GM19035 (cell line): ENCODE results near the gene NRF1.
"Not testable (repeated sequence)": the region's sequence is repeated elsewhere in the genome, so short reads cannot be mapped to it uniquely, and the experiment has no call there.

Source experiments
- ATAC-seq: cut with Tn5 transposase; IDR thresholded peaks from one replicate; pipeline ENCODE4 v1.9.1; 2021; ENCODE audit not compliant: unreplicated experiment

Gene NRF1

GRCh38 chr7:129646369-129647021, 35.0 kb downstream of the NRF1 start:
- ATAC-seq: no peak

GRCh38 chr7:129649128-129649690, 37.7 kb downstream of the NRF1 start:
- ATAC-seq: no peak

GRCh38 chr7:129650056-129650758, 38.7 kb downstream of the NRF1 start:
- no peak for ATAC-seq

GRCh38 chr7:129652914-129653313, 41.4 kb downstream of the NRF1 start:
- ATAC-seq: no peak

DNA sequence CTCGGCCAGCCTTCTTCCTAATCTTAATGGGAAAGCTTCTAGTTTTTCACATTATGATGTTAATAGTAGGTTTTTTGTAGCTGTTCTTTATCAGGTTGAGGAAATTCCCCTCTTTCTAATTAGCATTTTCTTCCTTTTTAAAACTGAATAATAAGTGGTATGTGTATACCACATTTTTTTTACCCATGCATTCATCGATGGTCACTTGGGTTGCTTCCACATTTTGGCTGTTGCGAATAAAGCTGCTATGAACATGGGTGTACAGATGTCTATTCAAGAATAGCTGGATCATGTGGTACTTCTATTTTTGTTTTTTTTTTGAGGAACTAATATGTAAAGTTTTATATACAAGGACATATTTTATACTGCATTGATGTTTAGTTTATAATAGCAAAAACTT, 44.3 kb downstream of the NRF1 start:
- no peak for ATAC-seq

- ATAC-seq: no peak
Observed at GRCh38 chr7:129657363-129657762, 45.8 kb downstream of the NRF1 start.

DNA sequence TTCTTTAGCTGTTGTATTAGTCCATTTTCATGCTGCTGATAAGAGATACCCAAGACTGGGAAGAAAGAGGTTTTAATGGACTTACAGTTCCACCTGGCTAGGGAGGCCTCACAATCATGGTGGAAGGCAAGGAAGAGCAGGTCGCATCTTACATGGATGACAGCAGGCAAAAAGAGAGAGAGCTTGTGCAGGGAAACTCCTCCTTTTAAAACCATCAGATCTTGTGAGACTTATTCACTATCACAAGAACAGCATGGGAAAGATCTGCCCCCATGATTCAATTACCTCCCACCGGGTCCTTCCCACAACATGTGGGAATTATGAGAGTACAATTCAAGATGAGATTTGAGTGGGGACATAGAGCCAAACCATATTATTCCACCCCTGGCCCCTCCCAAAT, 48.4 kb downstream of the NRF1 start:
- ATAC-seq: not testable (repeated sequence)

DNA sequence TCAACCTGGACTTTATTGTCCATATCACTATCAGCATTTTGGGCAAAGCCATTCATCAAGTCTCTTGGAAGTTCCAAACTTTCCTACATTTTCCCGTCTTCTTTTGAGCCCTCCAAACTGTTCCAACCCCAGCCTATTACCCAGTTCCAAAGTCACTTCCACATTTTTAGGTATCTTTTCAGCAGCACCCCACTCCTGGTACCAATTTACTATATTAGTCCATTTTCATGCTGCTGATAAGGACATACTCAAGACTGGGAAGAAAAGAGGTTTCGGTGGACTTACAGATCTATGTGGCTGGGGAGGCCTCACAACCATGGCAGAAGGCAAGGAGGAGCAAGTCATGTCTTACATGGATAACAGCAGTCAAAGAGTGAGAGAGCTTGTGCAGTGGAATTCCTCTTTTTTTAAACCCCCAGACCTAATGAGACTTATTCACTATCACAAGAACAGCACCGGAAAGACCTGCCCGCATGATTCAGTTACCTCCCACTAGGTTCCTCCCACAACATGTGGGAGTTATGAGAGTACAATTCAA, 50.2 kb downstream of the NRF1 start:
- no peak for ATAC-seq

GRCh38 chr7:129663240-129663639, 51.7 kb downstream of the NRF1 start:
- ATAC-seq: not testable (repeated sequence)

DNA sequence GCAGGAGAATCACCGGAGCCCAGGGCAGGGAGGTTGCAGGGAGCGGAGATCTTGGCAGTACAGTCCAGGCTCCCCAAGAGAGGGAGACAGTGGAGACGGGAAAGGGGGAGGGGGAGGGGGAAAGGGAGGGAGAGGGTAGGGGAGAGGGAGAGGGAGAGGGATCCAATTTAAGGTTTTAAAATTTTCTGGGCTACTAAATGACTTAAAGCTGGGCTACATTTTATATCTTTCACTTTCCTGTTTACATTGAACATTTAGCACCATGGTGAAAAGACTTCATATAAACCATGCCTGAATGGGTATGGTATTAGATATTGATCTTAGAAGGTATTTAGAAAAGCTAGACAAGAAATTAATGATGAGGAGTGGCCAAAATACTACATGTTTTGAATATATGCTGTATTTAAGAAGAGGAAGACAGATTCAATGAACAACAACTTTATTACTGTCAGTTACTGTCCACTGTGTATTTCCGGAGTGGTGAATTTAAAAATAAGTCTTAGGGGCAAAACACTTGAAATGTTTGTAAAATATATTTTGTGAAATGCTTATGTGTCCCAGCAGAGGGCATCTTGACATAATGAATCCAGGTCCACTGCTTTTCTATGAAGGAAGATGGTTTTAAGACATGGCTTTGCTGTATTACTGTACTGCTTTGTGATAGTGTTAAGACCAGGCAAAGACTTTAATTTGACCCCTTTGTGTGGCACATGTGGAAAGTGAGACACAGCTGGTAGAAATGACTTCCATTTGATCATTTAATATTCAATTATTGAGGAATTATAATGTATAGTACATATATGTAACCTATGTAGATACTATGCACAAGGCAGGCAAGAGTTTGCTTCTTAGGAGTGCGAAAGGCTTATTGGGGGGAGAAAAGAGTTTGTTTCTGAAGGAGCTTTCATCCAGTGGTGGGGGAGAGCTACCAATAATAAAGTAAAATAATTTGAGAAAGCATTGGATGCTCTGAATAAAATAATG, 52.8 kb downstream of the NRF1 start:
- no peak for ATAC-seq

- no peak for ATAC-seq
Observed at GRCh38 chr7:129665013-129665401, 53.5 kb downstream of the NRF1 start.

DNA sequence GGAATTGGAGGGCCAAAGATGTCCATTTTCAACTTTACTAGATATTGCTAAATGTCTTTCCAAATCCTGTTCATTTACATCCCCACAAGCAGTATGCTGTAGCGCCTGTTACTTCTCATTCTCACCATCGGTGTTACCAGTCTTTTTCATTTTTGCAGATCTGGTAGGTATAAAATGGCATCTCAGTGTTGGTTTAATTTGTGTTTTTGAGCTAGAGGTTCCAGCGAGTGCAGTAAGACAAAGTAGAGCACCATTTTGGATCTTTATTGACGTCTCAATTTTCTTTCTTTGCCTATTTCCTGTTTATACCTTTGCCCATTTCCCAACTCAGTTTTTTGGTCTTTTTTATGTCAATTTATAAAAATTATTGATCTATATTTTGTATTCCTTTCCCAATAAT, 55.6 kb downstream of the NRF1 start:
- ATAC-seq: no peak

DNA sequence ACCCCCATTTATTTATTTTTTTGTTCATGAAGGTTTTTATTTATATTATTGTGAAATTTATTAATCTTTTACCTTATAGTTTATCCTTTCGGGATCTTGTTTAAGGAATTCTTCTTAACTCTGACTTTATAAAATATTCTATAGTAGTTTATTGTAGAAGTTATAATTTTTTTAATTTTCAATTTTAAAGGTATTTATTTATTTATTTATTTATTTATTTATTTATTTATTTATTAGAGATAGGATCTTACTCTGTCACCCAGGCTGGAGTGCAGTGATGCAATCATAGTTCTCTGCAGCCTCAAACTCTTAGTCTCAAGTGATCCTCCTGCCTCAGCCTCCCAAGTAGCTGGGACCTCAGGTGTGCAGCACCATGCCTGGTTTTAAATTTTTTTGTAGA, 56.0 kb downstream of the NRF1 start:
- ATAC-seq: no peak

DNA sequence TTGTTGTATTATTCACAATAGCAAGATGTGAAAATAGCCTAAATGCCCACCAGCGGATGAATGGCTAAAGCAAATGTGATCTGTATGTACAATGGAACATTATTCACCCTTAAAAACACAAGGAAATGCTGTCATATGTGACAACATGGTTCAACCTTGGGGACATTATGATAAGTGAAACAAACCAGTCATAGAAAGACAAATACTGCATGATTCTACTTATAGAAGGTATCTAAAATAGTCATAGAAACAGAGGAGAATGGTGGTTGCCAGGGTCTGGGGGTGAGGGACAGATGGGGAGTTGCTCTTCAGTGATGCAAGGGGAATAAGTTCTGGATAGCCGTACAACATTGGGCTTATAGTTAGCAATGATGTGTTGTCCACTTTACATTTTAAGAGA, 58.4 kb downstream of the NRF1 start:
- no peak for ATAC-seq

GRCh38 chr7:129670656-129671055, 59.1 kb downstream of the NRF1 start:
- no peak for ATAC-seq

- no peak for ATAC-seq
Observed at GRCh38 chr7:129671266-129671665, 59.7 kb downstream of the NRF1 start.

DNA sequence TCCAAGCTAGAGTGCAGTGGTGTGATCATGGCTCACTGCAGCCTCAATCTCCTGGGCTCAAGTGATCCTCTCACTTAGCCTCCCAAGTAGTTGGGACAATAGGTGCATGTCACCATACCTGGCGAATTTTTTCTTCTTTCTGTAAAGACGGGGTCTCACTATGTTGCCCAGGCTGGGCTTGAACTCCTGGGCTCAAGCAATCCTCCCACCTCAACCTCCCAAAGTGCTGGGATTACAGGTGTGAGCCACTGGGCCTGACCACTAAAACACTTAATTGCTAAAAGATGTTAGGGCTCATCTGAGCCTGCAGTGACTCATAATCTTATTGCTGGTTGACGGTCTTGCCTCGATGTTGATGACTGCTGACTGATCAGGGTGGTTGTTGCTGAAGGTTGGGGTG, 63.0 kb downstream of the NRF1 start:
- not testable (repeated sequence) for ATAC-seq

DNA sequence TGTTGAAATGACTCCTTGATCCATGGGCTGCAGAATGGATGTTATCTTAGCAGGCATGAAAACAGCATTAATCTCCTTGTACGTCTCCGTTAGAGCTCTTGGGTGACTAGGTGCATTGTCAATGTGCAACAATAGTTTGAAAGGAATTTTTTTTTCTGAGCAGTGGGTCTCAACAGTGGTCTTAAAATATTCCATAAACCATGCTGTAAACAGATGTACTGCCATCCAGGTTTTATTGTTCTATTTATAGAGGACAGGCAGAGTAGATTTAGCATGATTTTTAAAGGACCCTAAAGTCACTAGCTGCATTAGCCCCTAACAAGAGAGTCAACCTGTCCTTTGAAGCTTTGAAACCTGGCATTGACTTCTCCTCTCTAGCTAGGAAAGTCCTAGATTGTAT, 64.0 kb downstream of the NRF1 start:
- no peak for ATAC-seq

GRCh38 chr7:129676017-129676897, 64.7 kb downstream of the NRF1 start:
- no peak for ATAC-seq

DNA sequence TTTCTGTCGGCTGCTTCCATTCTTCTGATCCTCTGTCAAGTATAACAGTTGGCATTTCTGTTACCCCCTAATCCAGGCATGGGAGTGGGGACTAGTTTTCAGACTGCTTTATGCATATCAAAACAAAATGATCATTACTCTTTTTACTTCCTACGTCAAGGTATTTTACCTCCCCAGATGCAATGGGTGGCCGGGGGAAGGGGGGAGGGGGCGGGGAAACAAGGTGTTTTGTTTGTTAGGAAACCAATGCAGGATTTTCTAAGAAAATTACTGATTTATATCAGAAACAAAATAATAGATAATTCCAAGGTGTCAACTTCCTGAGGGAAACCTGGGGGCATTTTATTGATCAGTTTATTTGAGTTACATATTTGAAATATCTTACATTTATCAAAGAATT, 66.3 kb downstream of the NRF1 start:
- ATAC-seq: no peak
